Lung (tissue), 12 donors: ENCODE results near the gene PPY. TPM values are rescaled to one million over a fixed set of nuclear protein-coding genes. Genes with fewer than 3 reads are reported as not detected.
"Not testable (repeated sequence)": the region's sequence is repeated elsewhere in the genome, so short reads cannot be mapped to it uniquely, and the experiment has no call there.

Experiments
- ATAC-seq: fragments of 200-7000 bp; cut with Tn5 transposase; one replicate; pipeline ENCODE4 v1.9.1; 2020; ENCODE audit warnings: moderate number of reproducible peaks; ENCODE audit not compliant: insufficient read depth, low FRiP score
- DNase-seq, 3 donors: peaks; one replicate each; pipeline ENCODE4 v3.0.0-alpha.2; 2013 to 2017
- H3K27ac ChIP-seq, 2 donors: one replicate each; pipeline ENCODE4 v1.5.1; 2013; ENCODE audit warnings: mild to moderate bottlenecking in 2 of 2, moderate library complexity in 2 of 2, control low read depth in 1 of 2, inconsistent platforms in 1 of 2, low read depth in 1 of 2, low read length in 1 of 2
- H3K27me3 ChIP-seq, 3 donors: one replicate each; pipeline ENCODE4 v1.5.1; 2013; ENCODE audit warnings: low read length in 2 of 3; ENCODE audit not compliant: control insufficient read depth in 3 of 3, insufficient read depth in 3 of 3
- H3K36me3 ChIP-seq, 4 donors: one replicate each; pipeline ENCODE4 v1.5.1; 2013; ENCODE audit warnings: low read length in 4 of 4, mild to moderate bottlenecking in 1 of 4, moderate library complexity in 1 of 4; ENCODE audit not compliant: control insufficient read depth in 4 of 4, insufficient read depth in 4 of 4
- H3K4me1 ChIP-seq, 5 donors: one replicate each; pipeline ENCODE4 v1.5.1; 2013; ENCODE audit warnings: low read length in 5 of 5, mild to moderate bottlenecking in 2 of 5, moderate library complexity in 1 of 5; ENCODE audit not compliant: control insufficient read depth in 5 of 5, insufficient read depth in 5 of 5
- H3K4me3 ChIP-seq: one replicate; pipeline ENCODE4 v1.5.1; 2013; ENCODE audit warnings: mild to moderate bottlenecking, control low read depth, moderate library complexity
- H3K9ac ChIP-seq, 2 donors: one replicate each; pipeline ENCODE4 v1.5.1; 2013; ENCODE audit warnings: low read length in 2 of 2, control low read depth in 1 of 2; ENCODE audit not compliant: insufficient read depth in 1 of 2
- H3K9me3 ChIP-seq, 4 donors: one replicate each; pipeline ENCODE4 v1.5.1; 2013; ENCODE audit warnings: low read length in 3 of 4, mild to moderate bottlenecking in 1 of 4, moderate library complexity in 1 of 4; ENCODE audit not compliant: control insufficient read depth in 4 of 4, insufficient read depth in 3 of 4
- CTCF ChIP-seq: IDR thresholded peaks from 2 replicates; pipeline ENCODE4 v1.5.1; 2012; ENCODE audit warnings: mild to moderate bottlenecking; ENCODE audit errors: control extremely low read depth, extremely low read depth
- WGBS, 2 donors: extraction: QIAGEN DNeasy Blood & Tissue Kit; methylation state at CpG; one replicate each; pipeline ENCODE4 v1.1.7; 2013; 5-methylcytosine and 5-hydroxymethylcytosine counted together
- polyA plus RNA-seq, 2 donors: library from polyadenylated mRNA; stranded (reverse); fragments of 200-250 nt; gene quantifications; one replicate each; pipeline ENCODE4 v1.2.1, GENCODE V29; 2013
- total RNA-seq, 2 donors: library from RNA; depleted of rRNA in 1 of 2; stranded (reverse); fragments of >200 nt in 1 of 2; gene quantifications; one replicate each; pipeline ENCODE4 v1.2.1, GENCODE V29; 2014 to 2021
- donor health status: control.
- donor health status: control.
- donor health status: Bipolar disorder and iron deficiency.
- donor health status: healthy.
- donor health status: DM: yes; HTN: yes; CAD: no.

Gene PPY
- total and polyA plus RNA-seq, 4 donors, result not detected

- Histone ChIP-seq H3K9ac (no peak overlapping the region), H3K27ac (no peak overlapping the region), H3K9me3 (no peaks in the 10 kb centered on the region), H3K4me1 (peaks cover 0 to 2% (median 0%) of the 10 kb centered on the region in 5 donors), H3K4me3 (no peak overlapping the region), H3K27me3 (peaks cover 0 to 13% (median 5%) of the 10 kb centered on the region in 3 donors), H3K36me3 (no peaks in the 10 kb centered on the region)
- ATAC-seq, result no peak
- 91 to 95% methylated on average over 4 of the region's 4 CpGs for WGBS, 2 donors
- TF ChIP-seq CTCF, result no peak
- DNase-seq, result no peak
Measured at GRCh38 chr17:43932923-43933322, 9.4 kb downstream of the PPY start.

DNA sequence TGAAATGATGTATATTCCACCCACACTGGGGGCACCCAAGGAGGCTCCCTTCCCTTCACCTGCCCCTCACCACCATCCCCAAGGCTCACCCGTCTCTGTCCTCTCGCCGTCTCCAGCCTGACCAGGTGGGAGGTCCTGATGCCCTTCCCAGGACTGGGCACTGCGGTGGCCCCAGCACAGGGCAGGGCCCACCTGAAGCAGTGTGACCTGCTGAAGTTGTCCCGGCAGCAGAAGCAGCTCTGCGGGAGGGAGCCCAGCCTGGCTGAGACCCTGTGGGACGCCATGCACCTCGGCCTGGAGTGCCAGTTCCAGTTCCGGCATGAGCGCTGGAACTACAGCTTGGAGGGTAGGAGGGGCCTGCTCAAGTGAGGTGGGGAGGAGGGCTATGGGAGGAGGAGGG, 9.9 kb downstream of the PPY start:
- Histone ChIP-seq H3K4me1 (peaks cover 0 to 6% (median 0%) of the 10 kb centered on the region in 5 donors), H3K27me3 (peaks cover 0 to 15% (median 10%) of the 10 kb centered on the region in 3 donors), H3K27ac (no peak overlapping the region), H3K9me3 (no peaks in the 10 kb centered on the region), H3K4me3 (no peak overlapping the region), H3K36me3 (no peaks in the 10 kb centered on the region), H3K9ac (no peak overlapping the region)
- TF ChIP-seq CTCF, result no peak
- DNase-seq (no peak), ATAC-seq (no peak)
- WGBS, 2 donors, result 85 to 93% methylated on average over 10 of the region's 10 CpGs

DNA sequence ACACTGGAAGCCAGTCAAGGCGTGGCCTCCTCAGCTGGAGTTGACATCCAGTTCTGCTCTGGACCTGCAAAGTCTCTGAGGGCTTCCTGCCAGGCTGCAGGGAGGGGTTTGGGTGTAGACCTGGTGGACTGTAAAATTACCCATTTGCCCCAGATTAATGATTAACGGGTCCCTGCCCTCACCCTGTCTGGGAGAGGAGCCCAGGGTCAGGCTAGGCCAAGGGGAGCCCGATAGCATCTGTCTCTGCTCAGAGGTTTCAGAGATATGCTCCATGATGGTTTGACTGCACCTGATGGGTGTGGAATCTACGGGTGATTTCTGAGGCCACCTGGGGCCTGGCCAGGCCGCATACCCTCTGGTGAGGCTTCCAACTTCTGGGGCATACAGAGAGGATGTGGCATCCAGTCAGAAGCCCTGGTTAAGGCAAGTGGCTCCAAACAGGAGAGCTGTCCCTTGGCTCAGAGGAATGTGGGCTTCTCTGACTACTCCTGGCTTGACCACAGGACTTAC, 11.2 kb downstream of the PPY start:
- Histone ChIP-seq H3K4me1 (peaks cover 0 to 7% (median 2%) of the 10 kb centered on the region in 5 donors), H3K4me3 (no peak overlapping the region), H3K27ac (no peak overlapping the region), H3K9ac (no peak overlapping the region), H3K27me3 (peaks cover 0 to 21% (median 20%) of the 10 kb centered on the region in 3 donors), H3K36me3 (no peaks in the 10 kb centered on the region), H3K9me3 (no peaks in the 10 kb centered on the region)
- no peak for ATAC-seq
- DNase-seq, result no peak
- WGBS, 2 donors, result 75 to 88% methylated on average over 5 of the region's 5 CpGs
- TF ChIP-seq CTCF, result no peak

DNA sequence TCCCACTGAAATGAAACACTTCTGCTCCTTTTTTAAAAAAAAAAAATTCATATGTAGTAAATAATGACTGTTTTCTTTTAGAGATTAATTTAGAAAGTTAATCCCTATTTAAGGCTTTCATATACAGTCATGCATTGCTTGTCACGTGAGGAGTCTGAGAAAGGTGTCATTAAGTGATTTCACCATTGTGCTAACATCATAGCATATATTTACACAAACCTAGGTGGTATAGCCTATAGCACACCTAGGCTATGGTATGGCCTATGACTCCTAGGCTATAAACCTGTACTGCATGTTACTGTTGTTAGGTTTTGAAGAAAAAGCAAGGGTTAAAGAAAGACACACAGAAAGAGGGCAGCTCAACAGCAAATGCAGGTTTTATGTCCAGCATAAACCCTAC, 13.7 kb downstream of the PPY start:
- ATAC-seq (no peak), DNase-seq (no peak)
- Histone ChIP-seq H3K27me3 (peaks cover 0 to 27% (median 23%) of the 10 kb centered on the region in 3 donors), H3K4me3 (no peak overlapping the region), H3K9ac (no peak overlapping the region), H3K27ac (no peak overlapping the region), H3K9me3 (no peaks in the 10 kb centered on the region), H3K36me3 (no peaks in the 10 kb centered on the region), H3K4me1 (peaks cover 0 to 7% (median 2%) of the 10 kb centered on the region in 5 donors)
- 82 to 88% methylated on average over 1 of the region's 1 CpG for WGBS, 2 donors
- no peak for TF ChIP-seq CTCF

- H3K36me3 ChIP-seq, H3K9ac ChIP-seq, H3K4me1 ChIP-seq, ATAC-seq, H3K27ac ChIP-seq, H3K4me3 ChIP-seq, DNase-seq, H3K9me3 ChIP-seq: not testable (repeated sequence)
- H3K27me3 ChIP-seq, result peaks cover 0 to 27% (median 23%) of the 10 kb centered on the region in 3 donors
- 12 to 32% methylated on average over 5 of the region's 5 CpGs for WGBS, 2 donors
Measured at GRCh38 chr17:43927929-43928328, 14.3 kb downstream of the PPY start.
